ENCODE results near the gene DHRS2. TPM values are rescaled to one million over a fixed set of nuclear protein-coding genes. Genes with fewer than 3 reads are reported as not detected.

Gene DHRS2
- total RNA-seq, 2 experiments from 2014 or later = not detected

DNA sequence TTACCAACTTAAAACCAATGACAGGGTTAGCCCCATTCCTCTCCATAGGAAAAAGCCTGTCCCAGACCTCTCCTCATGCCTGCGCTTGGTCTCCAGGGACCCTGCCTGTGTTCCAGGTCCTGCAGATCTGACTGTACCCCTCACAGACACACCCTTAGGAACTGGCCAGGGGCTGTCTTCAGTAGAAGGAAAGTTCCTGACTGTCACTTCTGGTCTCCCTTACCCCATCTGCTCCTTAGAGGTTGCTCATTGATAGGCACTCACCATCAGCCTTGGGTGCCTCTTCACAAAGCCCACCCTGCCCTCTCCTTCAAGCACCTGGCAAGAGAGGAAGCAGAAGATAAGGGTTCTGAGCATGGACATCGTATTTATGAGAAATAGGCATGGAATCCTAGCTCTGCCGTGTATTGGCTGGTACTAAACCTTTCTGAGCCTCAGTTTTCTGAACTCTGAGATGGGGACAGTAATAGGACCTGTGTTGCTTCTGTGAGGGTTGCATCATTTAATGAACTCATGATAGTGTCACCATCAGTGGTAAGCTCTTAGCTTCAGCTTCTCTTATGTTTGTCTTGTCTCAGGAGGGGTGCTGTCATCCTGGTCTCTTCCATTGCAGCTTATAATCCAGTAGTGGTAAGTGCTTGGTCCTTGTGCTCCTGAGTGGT, 7.5 kb downstream of the DHRS2 start:
- H2AFZ ChIP-seq (ENCODE audit: low read length) = no peak overlapping the region
- H3K9me2 ChIP-seq (ENCODE audit: insufficient read depth, low read length) = no peaks in the 10 kb centered on the region
- POLR2A ChIA-PET = interaction anchor here (0.6 kb wide), 1 partner anchor 1906 kb away, joined by 4 read pairs; no protein-coding TSS in a partner anchor
- no peak overlapping the region for H3K27ac ChIP-seq (ENCODE audit: low read depth, low read length, poor library complexity, severe bottlenecking)
- DNase-seq (ENCODE audit: low spot score) = no peak
- no peak for TF ChIP-seq EZH2phosphoT487 (IDR thresholded peaks at IDR 0.05; ENCODE audit: borderline replicate concordance, low read depth, low read length)
- TF ChIP-seq, protein P1, sequence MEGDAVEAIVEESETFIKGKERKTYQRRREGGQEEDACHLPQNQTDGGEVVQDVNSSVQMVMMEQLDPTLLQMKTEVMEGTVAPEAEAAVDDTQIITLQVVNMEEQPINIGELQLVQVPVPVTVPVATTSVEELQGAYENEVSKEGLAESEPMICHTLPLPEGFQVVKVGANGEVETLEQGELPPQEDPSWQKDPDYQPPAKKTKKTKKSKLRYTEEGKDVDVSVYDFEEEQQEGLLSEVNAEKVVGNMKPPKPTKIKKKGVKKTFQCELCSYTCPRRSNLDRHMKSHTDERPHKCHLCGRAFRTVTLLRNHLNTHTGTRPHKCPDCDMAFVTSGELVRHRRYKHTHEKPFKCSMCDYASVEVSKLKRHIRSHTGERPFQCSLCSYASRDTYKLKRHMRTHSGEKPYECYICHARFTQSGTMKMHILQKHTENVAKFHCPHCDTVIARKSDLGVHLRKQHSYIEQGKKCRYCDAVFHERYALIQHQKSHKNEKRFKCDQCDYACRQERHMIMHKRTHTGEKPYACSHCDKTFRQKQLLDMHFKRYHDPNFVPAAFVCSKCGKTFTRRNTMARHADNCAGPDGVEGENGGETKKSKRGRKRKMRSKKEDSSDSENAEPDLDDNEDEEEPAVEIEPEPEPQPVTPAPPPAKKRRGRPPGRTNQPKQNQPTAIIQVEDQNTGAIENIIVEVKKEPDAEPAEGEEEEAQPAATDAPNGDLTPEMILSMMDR (conservative IDR thresholded peaks at IDR 0.05; ENCODE audit: low read length) = no peak
- H3K4me1 ChIP-seq (ENCODE audit: insufficient read depth, low read length, poor library complexity, severe bottlenecking) = no peaks in the 10 kb centered on the region
- H3K9me3 ChIP-seq (ENCODE audit: low read length) = no peaks in the 10 kb centered on the region
- CTCF ChIA-PET (ENCODE audit: unreplicated experiment) = no interaction called here
- no peaks in the 10 kb centered on the region for H3K36me3 ChIP-seq (ENCODE audit: insufficient read depth, low read length)
- intact Hi-C loops (cut with micrococcal nuclease; ENCODE audit: unreplicated experiment) = no loop called here
- no peaks in the 10 kb centered on the region for H4K20me1 ChIP-seq (ENCODE audit: insufficient read depth, low read length)
- no TSS peak for BruUV-seq (replicated peaks)
- H3K4me2 ChIP-seq (ENCODE audit: low read length) = no peak overlapping the region
- no peaks in the 10 kb centered on the region for H3K79me2 ChIP-seq (ENCODE audit: insufficient read depth, low read depth, low read length)
- no peak overlapping the region for H3K4me3 ChIP-seq (ENCODE audit: low read depth, low read length, poor library complexity, severe bottlenecking)

DNA sequence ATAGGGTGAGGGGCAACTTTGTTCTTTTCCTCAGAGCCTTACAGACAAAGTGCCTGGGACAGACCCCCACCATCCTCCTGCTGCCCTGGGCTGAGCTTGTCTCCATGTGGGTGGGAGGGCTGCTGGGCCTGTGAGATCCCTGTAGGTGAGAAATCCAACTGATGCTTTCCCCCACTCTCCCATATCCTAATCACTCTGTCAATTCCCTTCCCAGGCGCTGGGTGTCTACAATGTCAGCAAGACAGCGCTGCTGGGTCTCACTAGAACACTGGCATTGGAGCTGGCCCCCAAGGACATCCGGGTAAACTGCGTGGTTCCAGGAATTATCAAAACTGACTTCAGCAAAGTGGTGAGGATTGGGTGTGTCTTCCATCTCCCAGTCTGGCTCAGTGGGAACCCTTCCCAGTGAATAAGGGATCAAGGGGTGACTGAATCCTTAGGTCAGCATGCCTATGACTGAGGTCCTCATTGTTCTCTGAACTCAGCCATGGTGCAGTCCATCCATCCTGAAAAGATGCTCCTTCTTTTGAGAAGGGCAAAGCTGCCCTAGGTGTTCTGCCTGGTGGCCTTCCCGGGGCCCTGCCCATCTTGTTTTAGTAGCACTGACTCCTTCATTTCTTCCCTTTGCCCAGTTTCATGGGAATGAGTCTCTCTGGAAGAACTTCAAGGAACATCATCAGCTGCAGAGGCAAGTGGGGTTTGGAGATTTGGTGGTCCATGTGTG, 8.2 kb downstream of the DHRS2 start:
- intact Hi-C loops (cut with micrococcal nuclease; ENCODE audit: unreplicated experiment) = no loop called here
- no TSS peak for BruUV-seq (replicated peaks)
- ChIA-PET CTCF (ENCODE audit: unreplicated experiment) (no interaction called here), POLR2A (interaction anchor here (0.6 kb wide), 1 partner anchor 1906 kb away, joined by 4 read pairs; no protein-coding TSS in a partner anchor)
- DNase-seq (ENCODE audit: low spot score) = no peak
- Histone ChIP-seq H3K9me2 (ENCODE audit: insufficient read depth, low read length) (no peaks in the 10 kb centered on the region), H3K79me2 (ENCODE audit: insufficient read depth, low read depth, low read length) (no peaks in the 10 kb centered on the region), H3K9me3 (ENCODE audit: low read length) (no peaks in the 10 kb centered on the region), H3K4me1 (ENCODE audit: insufficient read depth, low read length, poor library complexity, severe bottlenecking) (no peaks in the 10 kb centered on the region), H3K4me2 (ENCODE audit: low read length) (no peak overlapping the region), H3K27ac (ENCODE audit: low read depth, low read length, poor library complexity, severe bottlenecking) (no peak overlapping the region), H4K20me1 (ENCODE audit: insufficient read depth, low read length) (no peaks in the 10 kb centered on the region), H3K4me3 (ENCODE audit: low read depth, low read length, poor library complexity, severe bottlenecking) (no peak overlapping the region), H2AFZ (ENCODE audit: low read length) (no peak overlapping the region), H3K36me3 (ENCODE audit: insufficient read depth, low read length) (no peaks in the 10 kb centered on the region)
- TF ChIP-seq, protein P1 (conservative IDR thresholded peaks at IDR 0.05; ENCODE audit: low read length) = no peak
- no peak for TF ChIP-seq EZH2phosphoT487 (IDR thresholded peaks at IDR 0.05; ENCODE audit: borderline replicate concordance, low read depth, low read length)

DNA sequence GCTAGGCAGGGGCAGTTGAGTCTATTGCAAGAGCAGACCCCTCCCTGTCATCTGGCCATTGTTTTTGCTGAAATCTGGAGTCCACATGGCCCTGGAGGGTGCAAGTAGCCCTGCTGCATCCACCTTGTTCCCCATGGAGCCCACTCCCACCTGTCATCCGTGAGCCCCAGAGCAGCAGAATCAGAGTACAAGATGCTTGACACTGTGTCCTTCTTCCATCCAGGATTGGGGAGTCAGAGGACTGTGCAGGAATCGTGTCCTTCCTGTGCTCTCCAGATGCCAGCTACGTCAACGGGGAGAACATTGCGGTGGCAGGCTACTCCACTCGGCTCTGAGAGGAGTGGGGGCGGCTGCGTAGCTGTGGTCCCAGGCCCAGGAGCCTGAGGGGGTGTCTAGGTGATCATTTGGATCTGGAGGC, 8.8 kb downstream of the DHRS2 start:
- H3K4me1 ChIP-seq (ENCODE audit: insufficient read depth, low read length, poor library complexity, severe bottlenecking) = no peaks in the 10 kb centered on the region
- no peak overlapping the region for H3K4me3 ChIP-seq (ENCODE audit: low read depth, low read length, poor library complexity, severe bottlenecking)
- no peaks in the 10 kb centered on the region for H3K79me2 ChIP-seq (ENCODE audit: insufficient read depth, low read depth, low read length)
- TF ChIP-seq, protein P1 (conservative IDR thresholded peaks at IDR 0.05; ENCODE audit: low read length) = no peak
- no peak for TF ChIP-seq EZH2phosphoT487 (IDR thresholded peaks at IDR 0.05; ENCODE audit: borderline replicate concordance, low read depth, low read length)
- H3K27ac ChIP-seq (ENCODE audit: low read depth, low read length, poor library complexity, severe bottlenecking) = no peak overlapping the region
- no peak for DNase-seq (ENCODE audit: low spot score)
- no peaks in the 10 kb centered on the region for H4K20me1 ChIP-seq (ENCODE audit: insufficient read depth, low read length)
- no peaks in the 10 kb centered on the region for H3K9me2 ChIP-seq (ENCODE audit: insufficient read depth, low read length)
- ChIA-PET CTCF (ENCODE audit: unreplicated experiment) (no interaction called here), POLR2A (no interaction called here)
- H3K4me2 ChIP-seq (ENCODE audit: low read length) = no peak overlapping the region
- no peaks in the 10 kb centered on the region for H3K9me3 ChIP-seq (ENCODE audit: low read length)
- intact Hi-C loops (cut with micrococcal nuclease; ENCODE audit: unreplicated experiment) = no loop called here
- H3K36me3 ChIP-seq (ENCODE audit: insufficient read depth, low read length) = no peaks in the 10 kb centered on the region
- H2AFZ ChIP-seq (ENCODE audit: low read length) = no peak overlapping the region
- BruUV-seq (replicated peaks) = no TSS peak

Measured in OCI-LY7 (cell line).